Measurements from ENCODE around the gene DOLK.

DOLK gene

DNA sequence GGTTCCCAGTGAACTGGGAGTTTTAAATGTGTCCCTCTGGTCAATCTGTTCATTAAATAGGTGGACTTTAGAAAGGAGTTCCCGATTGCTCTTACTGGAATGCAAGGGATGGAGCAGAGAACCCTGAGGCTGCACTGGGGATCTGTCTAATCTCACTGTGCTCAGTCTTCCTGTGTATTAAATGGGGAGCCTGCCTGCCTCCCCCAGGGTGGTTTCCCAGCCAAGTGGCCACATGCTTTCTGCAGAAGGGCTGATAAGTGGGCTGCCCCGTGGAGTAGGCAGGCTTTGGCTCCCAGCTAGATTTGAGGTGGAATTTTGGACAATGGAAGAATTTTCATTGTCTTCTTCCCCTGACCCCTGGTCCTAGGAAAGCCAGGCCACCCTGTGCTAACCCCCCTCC lies 40.7 kb downstream of the DOLK start:
- DNase-seq (ENCODE audit: low read depth in 2 of 2) = no peak

DNA sequence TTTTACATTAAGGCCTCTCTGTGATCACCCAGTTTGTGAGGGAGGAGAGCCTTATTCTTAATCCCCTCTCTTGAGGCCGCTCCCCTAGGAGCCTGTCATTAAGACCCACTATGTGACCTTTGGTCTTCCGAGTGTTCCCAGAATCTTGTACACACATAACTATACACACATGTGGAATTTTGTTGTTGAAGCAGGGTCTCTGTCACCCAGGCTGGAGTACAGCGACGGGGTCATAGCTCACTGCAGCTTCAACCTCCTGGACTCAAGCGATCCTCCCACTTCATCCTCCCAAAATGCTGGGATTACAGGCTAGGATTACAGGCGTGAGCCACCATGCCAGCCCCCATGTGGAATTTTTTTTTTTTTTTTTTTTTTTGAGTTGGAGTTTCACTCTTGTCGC lies 41.4 kb downstream of the DOLK start:
- no peak for DNase-seq (ENCODE audit: low read depth in 2 of 2)

- no peak for DNase-seq (ENCODE audit: low read depth in 2 of 2)
Measured at GRCh38 chr9:128903871-128904620, 43.4 kb downstream of the DOLK start.

GRCh38 chr9:128903079-128903461 lies 44.3 kb downstream of the DOLK start:
- DNase-seq (ENCODE audit: low read depth in 2 of 2) = no peak

- peak; percentile 57 to 71 for DNase-seq (ENCODE audit: low read depth in 2 of 2)
Measured at GRCh38 chr9:128902351-128903078, 44.9 kb downstream of the DOLK start.

GRCh38 chr9:128901822-128902221 lies 45.6 kb downstream of the DOLK start:
- DNase-seq (ENCODE audit: low read depth in 2 of 2) = no peak

- no peak for DNase-seq (ENCODE audit: low read depth in 2 of 2)
Measured at GRCh38 chr9:128901379-128901778, 46.0 kb downstream of the DOLK start.

GRCh38 chr9:128899566-128900322 lies 47.7 kb downstream of the DOLK start:
- DNase-seq (ENCODE audit: low read depth in 2 of 2) = no peak

GRCh38 chr9:128898845-128899565 lies 48.4 kb downstream of the DOLK start:
- DNase-seq (ENCODE audit: low read depth in 2 of 2) = no peak

DNA sequence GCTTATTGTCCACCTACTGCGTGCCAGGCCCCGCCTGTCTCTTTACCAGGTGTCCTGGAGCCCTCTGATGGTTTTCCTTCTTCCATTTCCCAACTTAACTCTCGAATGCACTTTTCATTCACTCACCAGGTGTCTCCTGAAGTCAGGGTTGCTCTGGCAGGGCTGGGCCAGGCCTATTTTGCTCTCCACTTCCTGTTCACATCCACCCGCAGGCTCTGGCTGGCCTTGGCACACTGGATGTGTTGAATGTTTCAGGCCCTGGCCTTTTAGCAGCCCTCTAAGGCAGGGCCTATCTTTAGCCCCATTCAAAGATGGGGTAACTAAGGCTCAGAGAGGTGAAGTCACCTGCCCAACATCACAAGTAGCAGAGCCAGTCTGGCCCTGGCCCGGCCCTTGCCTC lies 49.0 kb downstream of the DOLK start:
- no peak for DNase-seq (ENCODE audit: low read depth in 2 of 2)

DNA sequence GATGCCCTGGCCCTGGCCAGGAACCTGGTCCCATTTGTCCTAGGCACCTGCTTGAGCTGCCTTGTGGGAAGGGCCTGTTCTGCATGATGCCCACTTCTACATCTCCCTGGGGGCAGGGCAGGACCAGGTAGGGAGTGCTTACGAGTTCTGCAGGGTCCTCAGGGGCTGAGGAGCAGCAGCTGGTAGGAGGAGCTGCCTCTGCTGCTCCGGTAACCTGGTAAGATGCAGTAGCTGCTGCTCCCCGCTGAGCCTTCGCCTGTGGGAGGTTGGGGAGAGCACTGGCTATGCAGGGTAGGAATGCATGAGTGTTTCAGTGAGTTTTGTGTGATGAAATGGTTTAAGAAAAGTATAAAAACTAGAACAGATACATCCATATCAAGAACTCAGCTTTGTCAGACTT lies 51.8 kb downstream of the DOLK start:
- no peak for DNase-seq (ENCODE audit: low read depth in 2 of 2)

Data from stimulated activated CD8-positive, alpha-beta memory T cell treated with anti-CD3 and anti-CD28 coated beads, Interleukin-7, amount 100 ng/mL, for 1 hour (primary cell).